Cardiac muscle cell (in vitro differentiated cells and primary cell): ENCODE measurements around the gene USP12. TPM values are rescaled to one million over a fixed set of nuclear protein-coding genes. Genes with fewer than 3 reads are reported as not detected.

ENCODE experiments used
- DNase-seq, 2 donors: peaks; one replicate each; pipeline versions ENCODE4 v3.0.0 to v3.0.0-alpha.2; 2010 to 2017; ENCODE audit warnings: low read depth in 1 of 2, low spot score in 1 of 2
- H3K27ac ChIP-seq: fragments of 200-600 bp; sonication (generic); 2 replicates; pipeline ENCODE4 v1.5.1; 2016
- H3K27me3 ChIP-seq: fragments of 200-600 bp; sonication (generic); 2 replicates; pipeline ENCODE4 v1.6.0; 2016; ENCODE audit warnings: control low read depth
- H3K36me3 ChIP-seq: fragments of 200-600 bp; sonication (generic); 2 replicates; pipeline ENCODE4 v1.5.1; 2016; ENCODE audit warnings: control low read depth
- H3K4me1 ChIP-seq: fragments of 200-600 bp; sonication (generic); 2 replicates; pipeline ENCODE4 v1.8.1; 2017; ENCODE audit warnings: low read depth, mild to moderate bottlenecking, mixed run types
- H3K4me3 ChIP-seq: fragments of 200-600 bp; sonication (generic); 2 replicates; pipeline ENCODE4 v1.5.1; 2016; ENCODE audit warnings: mild to moderate bottlenecking
- H3K9me3 ChIP-seq: fragments of 200-600 bp; sonication (generic); 2 replicates; pipeline ENCODE4 v1.5.1; 2017; ENCODE audit warnings: low read depth, mild to moderate bottlenecking, control low read depth
- polyA plus RNA-seq: library from polyadenylated mRNA; unstranded; fragments of >200 nt; fragmentation: Nextera tagmentation; extraction: Ambion mirVana; gene quantifications from 2 replicates; pipeline ENCODE4 v1.2.1, GENCODE V29; 2016
- total RNA-seq: library from RNA; depleted of rRNA; stranded (reverse); fragments of >200 nt; gene quantifications from 2 replicates; pipeline ENCODE4 v1.2.3, GENCODE V29; 2016
- TF ChIP-seq, protein P1 (sequence below): IDR thresholded peaks from 2 replicates; pipeline ENCODE4 v1.5.1; 2012; ENCODE audit warnings: low read depth, mild to moderate bottlenecking, low read length

The USP12 gene
- total and polyA plus RNA-seq, 2 experiments from 2014 or later = 7.5 to 10.1 TPM

GRCh38 chr13:27117952-27118351 lies 53.7 kb downstream of the USP12 start:
- no peaks in the 10 kb centered on the region for H3K36me3 ChIP-seq
- TF ChIP-seq, protein P1, sequence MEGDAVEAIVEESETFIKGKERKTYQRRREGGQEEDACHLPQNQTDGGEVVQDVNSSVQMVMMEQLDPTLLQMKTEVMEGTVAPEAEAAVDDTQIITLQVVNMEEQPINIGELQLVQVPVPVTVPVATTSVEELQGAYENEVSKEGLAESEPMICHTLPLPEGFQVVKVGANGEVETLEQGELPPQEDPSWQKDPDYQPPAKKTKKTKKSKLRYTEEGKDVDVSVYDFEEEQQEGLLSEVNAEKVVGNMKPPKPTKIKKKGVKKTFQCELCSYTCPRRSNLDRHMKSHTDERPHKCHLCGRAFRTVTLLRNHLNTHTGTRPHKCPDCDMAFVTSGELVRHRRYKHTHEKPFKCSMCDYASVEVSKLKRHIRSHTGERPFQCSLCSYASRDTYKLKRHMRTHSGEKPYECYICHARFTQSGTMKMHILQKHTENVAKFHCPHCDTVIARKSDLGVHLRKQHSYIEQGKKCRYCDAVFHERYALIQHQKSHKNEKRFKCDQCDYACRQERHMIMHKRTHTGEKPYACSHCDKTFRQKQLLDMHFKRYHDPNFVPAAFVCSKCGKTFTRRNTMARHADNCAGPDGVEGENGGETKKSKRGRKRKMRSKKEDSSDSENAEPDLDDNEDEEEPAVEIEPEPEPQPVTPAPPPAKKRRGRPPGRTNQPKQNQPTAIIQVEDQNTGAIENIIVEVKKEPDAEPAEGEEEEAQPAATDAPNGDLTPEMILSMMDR = no peak
- no peak overlapping the region for H3K27ac ChIP-seq
- peaks cover 16% of the 10 kb centered on the region for H3K4me1 ChIP-seq
- no peak for DNase-seq
- no peaks in the 10 kb centered on the region for H3K9me3 ChIP-seq
- no peak overlapping the region for H3K4me3 ChIP-seq
- no peaks in the 10 kb centered on the region for H3K27me3 ChIP-seq

- Histone ChIP-seq H3K27ac (no peak overlapping the region), H3K9me3 (no peaks in the 10 kb centered on the region), H3K4me1 (peaks cover 16% of the 10 kb centered on the region), H3K27me3 (no peaks in the 10 kb centered on the region), H3K4me3 (no peak overlapping the region), H3K36me3 (no peaks in the 10 kb centered on the region)
- TF ChIP-seq, protein P1 = no peak
- no peak for DNase-seq
Observed at GRCh38 chr13:27117158-27117557, 54.5 kb downstream of the USP12 start.

DNA sequence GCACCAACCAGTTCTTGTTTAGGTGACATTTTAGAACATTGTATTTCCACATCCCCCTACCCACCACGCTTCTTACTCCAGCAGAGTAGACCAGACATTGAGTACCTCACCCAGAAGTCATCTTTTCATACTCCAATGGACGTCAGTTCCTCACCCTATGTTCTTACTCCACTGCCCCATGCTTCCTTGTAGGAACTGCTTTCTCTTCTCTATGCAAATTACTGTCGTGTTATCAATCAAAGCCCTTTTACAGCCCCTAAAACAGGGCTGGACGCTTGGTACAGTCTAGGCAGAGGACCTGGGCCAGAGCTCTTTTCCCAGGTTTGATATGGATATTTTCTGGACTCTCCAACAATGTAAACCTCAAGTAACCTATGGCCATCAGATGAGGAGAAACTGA lies 58.2 kb downstream of the USP12 start:
- H3K27ac ChIP-seq = no peak overlapping the region
- no peaks in the 10 kb centered on the region for H3K27me3 ChIP-seq
- no peak for DNase-seq
- H3K4me1 ChIP-seq = peaks cover 9% of the 10 kb centered on the region
- no peaks in the 10 kb centered on the region for H3K9me3 ChIP-seq
- TF ChIP-seq, protein P1 = no peak
- no peak overlapping the region for H3K4me3 ChIP-seq
- no peaks in the 10 kb centered on the region for H3K36me3 ChIP-seq

- Histone ChIP-seq H3K27me3 (no peaks in the 10 kb centered on the region), H3K27ac (no peak overlapping the region), H3K9me3 (no peaks in the 10 kb centered on the region), H3K36me3 (no peaks in the 10 kb centered on the region), H3K4me1 (peaks cover 9% of the 10 kb centered on the region), H3K4me3 (no peak overlapping the region)
- DNase-seq = no peak
- TF ChIP-seq, protein P1 = no peak
Observed at GRCh38 chr13:27112006-27112405, 59.6 kb downstream of the USP12 start.

DNA sequence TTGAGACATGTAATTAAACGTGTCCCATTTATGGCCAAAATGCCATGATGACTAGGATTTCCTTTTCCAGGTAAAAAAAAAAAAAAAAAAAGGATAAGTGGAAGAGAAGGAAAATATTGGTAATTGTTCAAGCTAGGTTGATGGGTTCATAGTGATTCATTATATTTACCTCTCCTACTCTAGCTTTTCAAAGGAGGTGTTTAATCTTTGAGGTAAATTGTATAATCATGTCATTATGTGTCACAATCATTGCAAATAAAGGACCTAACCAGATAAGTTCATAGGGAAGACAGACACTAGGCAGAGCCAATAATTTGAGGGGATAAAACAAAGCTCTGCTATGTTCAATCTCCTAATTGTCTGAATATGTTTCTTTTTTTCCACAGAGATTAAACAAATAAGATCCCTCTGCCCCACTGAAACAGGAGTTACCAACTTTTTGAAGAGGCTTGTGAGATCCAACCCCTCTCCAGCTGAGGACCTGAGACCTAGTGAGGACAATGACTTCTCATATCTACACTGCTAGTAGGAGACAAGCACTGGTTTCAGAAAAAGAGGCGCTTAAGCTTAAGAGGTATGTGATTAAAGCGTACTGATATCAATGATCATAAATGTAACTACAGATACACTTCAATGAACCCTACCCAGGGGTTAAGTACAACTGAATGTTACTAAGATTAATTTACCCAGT lies 61.4 kb downstream of the USP12 start:
- H3K27me3 ChIP-seq = no peaks in the 10 kb centered on the region
- no peak overlapping the region for H3K4me3 ChIP-seq
- H3K4me1 ChIP-seq = peaks cover 9% of the 10 kb centered on the region
- TF ChIP-seq, protein P1 = no peak
- H3K9me3 ChIP-seq = no peaks in the 10 kb centered on the region
- no peak overlapping the region for H3K27ac ChIP-seq
- no peak for DNase-seq
- peaks cover 3% of the 10 kb centered on the region for H3K36me3 ChIP-seq

DNA sequence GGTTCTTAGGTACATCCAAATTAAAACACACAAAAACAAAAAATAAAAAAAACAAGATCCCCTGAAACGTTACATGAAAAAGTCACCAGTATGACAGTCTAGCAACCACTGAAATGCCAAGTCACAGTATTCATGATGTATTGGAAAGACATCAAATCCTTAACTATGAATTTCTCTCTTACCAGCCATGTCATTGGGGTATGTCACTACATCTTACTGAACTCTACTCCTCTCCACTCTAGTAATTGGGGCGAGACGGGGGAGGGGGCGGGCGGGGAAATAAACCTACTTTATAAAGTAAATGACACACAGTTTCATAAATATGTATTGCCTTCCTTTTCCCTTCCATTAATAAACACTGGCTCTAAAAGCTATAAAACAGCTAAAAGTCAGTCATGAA lies 65.5 kb downstream of the USP12 start:
- H3K4me3 ChIP-seq = no peak overlapping the region
- DNase-seq = no peak
- H3K9me3 ChIP-seq = no peaks in the 10 kb centered on the region
- H3K27ac ChIP-seq = no peak overlapping the region
- H3K36me3 ChIP-seq = peaks cover 5% of the 10 kb centered on the region
- no peaks in the 10 kb centered on the region for H3K27me3 ChIP-seq
- TF ChIP-seq, protein P1 = no peak
- H3K4me1 ChIP-seq = no peaks in the 10 kb centered on the region
